Kidney epithelial cell (primary cell): ENCODE measurements around the gene PTPN5. TPM values are rescaled to one million over a fixed set of nuclear protein-coding genes. Genes with fewer than 3 reads are reported as not detected.
"Not testable (repeated sequence)": the region's sequence is repeated elsewhere in the genome, so short reads cannot be mapped to it uniquely, and the experiment has no call there.

ENCODE experiments used
- DNase-seq: peaks from one replicate; pipeline ENCODE4 v3.0.0-alpha.2; 2010; ENCODE audit warnings: low read depth
- H3K27me3 ChIP-seq: 2 replicates; pipeline ENCODE4 v1.6.0; 2011; ENCODE audit warnings: low read length; ENCODE audit not compliant: control insufficient read depth, insufficient read depth
- H3K36me3 ChIP-seq: 2 replicates; pipeline ENCODE4 v1.5.1; 2011; ENCODE audit warnings: low read length; ENCODE audit not compliant: control insufficient read depth, insufficient read depth
- H3K4me3 ChIP-seq: 2 replicates; pipeline ENCODE4 v1.5.1; 2011; ENCODE audit warnings: low read depth, mild to moderate bottlenecking, control low read depth, low read length
- total RNA-seq: library from RNA; depleted of rRNA; stranded (reverse); fragments of >200 nt; gene quantifications from 2 replicates; pipeline ENCODE4 v1.2.3, GENCODE V29; 2015
- TF ChIP-seq, protein P1 (sequence below): IDR thresholded peaks from 2 replicates; pipeline ENCODE4 v1.5.1; 2011; ENCODE audit warnings: mild to moderate bottlenecking, moderate library complexity, low read length, control low read depth, inconsistent platforms; ENCODE audit not compliant: insufficient read depth, poor library complexity, severe bottlenecking

Gene PTPN5
- total RNA-seq, 1 donor from 2014 or later, result not detected

DNA sequence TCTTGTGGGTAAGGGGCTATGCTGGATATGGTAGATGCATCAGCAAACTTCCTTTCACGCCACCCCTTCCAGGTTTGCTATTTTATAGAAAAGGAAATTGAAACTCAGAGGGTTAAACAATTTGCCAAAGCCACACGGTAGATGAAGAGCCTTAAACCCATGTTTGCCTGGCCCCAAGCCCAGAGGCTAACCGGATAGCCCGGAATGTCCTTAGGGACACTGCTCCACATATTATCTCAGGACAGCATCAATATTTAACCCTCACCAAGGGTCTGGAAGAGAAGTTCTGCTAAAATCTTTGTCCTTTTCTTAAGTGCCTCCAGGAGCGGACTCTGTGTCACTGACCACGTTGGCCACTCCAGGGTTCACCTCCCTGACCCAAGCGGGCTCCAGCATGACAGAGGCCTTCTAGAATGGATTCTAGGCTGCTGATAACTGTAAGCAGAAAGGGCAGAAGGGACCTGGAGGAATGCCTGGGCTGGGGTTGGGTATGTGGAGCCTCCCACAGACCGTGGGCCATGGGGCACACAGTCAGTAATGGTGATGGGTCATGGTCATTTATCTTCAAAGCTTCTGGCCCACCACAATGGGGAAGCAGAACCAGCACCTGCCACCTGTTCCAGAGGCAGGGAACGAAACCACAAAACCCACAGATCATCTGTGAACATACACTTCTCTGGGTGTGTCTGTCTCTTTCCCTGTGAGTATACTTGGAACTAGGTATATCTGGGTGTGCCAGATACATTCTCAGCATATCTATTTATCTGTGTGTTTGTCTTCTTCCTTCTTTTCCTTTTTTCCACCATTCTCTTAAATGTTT is 98.4 kb downstream of the PTPN5 start:
- no peak for DNase-seq
- TF ChIP-seq, protein P1, sequence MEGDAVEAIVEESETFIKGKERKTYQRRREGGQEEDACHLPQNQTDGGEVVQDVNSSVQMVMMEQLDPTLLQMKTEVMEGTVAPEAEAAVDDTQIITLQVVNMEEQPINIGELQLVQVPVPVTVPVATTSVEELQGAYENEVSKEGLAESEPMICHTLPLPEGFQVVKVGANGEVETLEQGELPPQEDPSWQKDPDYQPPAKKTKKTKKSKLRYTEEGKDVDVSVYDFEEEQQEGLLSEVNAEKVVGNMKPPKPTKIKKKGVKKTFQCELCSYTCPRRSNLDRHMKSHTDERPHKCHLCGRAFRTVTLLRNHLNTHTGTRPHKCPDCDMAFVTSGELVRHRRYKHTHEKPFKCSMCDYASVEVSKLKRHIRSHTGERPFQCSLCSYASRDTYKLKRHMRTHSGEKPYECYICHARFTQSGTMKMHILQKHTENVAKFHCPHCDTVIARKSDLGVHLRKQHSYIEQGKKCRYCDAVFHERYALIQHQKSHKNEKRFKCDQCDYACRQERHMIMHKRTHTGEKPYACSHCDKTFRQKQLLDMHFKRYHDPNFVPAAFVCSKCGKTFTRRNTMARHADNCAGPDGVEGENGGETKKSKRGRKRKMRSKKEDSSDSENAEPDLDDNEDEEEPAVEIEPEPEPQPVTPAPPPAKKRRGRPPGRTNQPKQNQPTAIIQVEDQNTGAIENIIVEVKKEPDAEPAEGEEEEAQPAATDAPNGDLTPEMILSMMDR, result no peak
- no peaks in the 10 kb centered on the region for H3K36me3 ChIP-seq
- H3K27me3 ChIP-seq, result no peaks in the 10 kb centered on the region
- no peak overlapping the region for H3K4me3 ChIP-seq

DNA sequence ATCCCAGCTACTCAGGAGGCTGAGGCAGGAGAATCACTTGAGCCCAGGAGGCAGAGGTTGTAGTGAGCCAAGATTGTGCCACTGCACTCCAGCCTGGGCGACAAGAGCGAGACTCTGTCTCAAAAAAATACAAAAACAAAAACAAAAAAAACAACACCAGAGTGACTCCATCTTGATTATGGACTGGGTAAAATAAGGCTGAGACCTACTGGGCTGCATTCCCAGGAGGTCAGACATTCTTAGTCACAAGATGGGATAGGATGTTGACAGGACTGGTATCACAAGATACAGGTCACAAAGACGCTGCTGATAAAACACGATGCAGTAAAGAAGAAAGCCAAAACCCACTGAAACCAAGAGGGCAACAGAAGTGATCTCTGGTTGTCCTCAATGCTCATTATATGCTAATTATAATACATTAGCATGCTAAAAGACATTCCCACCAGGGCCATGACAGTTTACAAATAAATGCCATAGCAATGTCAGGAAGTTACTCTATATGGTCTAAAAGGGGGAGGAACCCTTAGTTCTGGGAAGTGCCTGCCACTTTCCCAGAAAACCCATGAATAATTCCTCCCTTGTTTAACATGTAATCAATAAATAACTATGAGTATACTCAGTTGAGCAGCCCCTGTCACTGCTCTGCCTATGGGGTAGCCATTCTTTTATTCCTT is 100.0 kb downstream of the PTPN5 start:
- H3K27me3 ChIP-seq, DNase-seq, H3K36me3 ChIP-seq, H3K4me3 ChIP-seq: not testable (repeated sequence)

DNA sequence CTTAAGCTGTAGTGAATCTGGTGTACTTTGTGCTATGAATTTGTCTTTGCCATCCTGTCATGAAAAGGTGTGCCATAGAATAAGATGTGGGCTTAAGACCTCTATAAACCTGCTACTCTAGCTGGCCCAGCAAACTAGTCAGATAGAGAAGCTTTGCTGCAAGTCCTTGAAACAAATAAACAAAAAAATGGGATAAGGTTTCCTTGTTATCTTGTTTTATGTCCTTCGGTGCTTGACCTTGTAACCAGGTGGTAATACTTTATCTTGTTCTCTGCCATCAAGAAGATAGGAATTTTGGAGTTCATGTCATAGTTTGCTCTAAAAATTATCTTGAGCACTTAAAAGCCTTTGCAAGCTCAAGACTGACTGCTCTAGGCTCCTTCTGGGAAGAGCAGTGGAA is 107.3 kb downstream of the PTPN5 start:
- no peak for DNase-seq
- no peaks in the 10 kb centered on the region for H3K27me3 ChIP-seq
- H3K36me3 ChIP-seq, result no peaks in the 10 kb centered on the region
- TF ChIP-seq, protein P1, result no peak
- H3K4me3 ChIP-seq, result no peak overlapping the region

DNA sequence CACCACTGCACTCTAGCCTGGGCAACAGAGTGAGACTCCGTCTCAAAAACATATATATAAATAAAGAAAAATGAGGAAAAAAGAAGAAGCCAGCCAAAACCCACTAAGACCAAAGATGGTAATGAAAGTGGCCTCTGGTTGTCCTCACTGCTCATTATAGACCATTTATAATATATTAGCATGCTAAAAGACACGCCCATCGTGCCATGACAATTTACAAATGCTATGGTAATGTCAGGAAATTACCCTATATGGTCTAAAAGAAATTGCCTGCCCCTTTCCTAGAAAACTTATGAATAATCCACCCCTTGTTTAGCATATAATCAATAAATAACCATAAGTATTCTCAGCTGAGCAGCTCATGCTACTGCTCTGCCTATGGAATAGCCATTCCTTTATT is 109.1 kb downstream of the PTPN5 start:
- no peak for DNase-seq
- H3K36me3 ChIP-seq, result no peaks in the 10 kb centered on the region
- TF ChIP-seq, protein P1, result no peak
- H3K27me3 ChIP-seq, result no peaks in the 10 kb centered on the region
- H3K4me3 ChIP-seq, result no peak overlapping the region

DNA sequence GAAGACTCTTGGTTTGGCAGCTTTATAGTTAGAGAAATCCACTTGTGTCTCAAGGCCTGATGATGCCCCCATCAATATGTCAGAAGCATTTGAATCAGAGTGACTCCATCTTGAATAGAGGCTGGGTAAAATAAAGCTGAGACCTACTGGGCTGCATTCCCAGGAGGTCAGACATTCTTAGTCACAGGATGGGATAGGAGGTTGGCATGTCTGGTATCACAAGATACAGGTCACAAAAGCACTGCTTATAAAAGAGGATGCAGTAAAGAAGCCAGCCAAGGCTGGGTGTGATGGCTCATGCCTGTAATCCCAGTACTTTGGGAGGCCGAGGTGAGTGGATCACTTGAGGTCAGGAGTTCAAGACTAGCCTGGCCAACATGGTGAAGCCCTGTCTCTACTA is 109.6 kb downstream of the PTPN5 start:
- DNase-seq, H3K36me3 ChIP-seq, H3K4me3 ChIP-seq, H3K27me3 ChIP-seq: not testable (repeated sequence)

Other genes with a start within 250 kb of the PTPN5 start
- gene UEVLD, start 203.1 kb downstream of the PTPN5 start, total RNA-seq, result 42.0 and 43.5 TPM in 2 replicates
- gene MISFA, start 192.0 kb downstream of the PTPN5 start, total RNA-seq, result 7.4 TPM in 1 of 2 replicates, not detected in the other
- 17.0 and 18.1 TPM in 2 replicates for gene SPTY2D1, start 157.5 kb downstream of the PTPN5 start, total RNA-seq
- gene TMEM86A, start 93.0 kb downstream of the PTPN5 start, total RNA-seq, result 3.1 and 5.0 TPM in 2 replicates
- 0.04 TPM in 1 of 2 replicates, not detected in the other for gene IGSF22, start 65.6 kb downstream of the PTPN5 start, total RNA-seq
- not detected in 2 replicates for gene MRGPRX1, start 147.6 kb upstream of the PTPN5 start, total RNA-seq